Lung microvascular endothelial cell (primary cell): ENCODE data around the gene HSP90AB1. TPM values are rescaled to one million over a fixed set of nuclear protein-coding genes. Genes with fewer than 3 reads are reported as not detected.

ENCODE experiments used
- DNase-seq, 2 donors: peaks; one replicate each; pipeline versions ENCODE4 v3.0.0 to v3.0.0-alpha.2; 2010; ENCODE audit warnings: low read depth in 2 of 2
- total RNA-seq: library from RNA; depleted of rRNA; stranded (reverse); fragments of >200 nt; gene quantifications from 2 replicates; pipeline ENCODE4 v1.2.1, GENCODE V29; 2014

The HSP90AB1 gene
- total RNA-seq, 1 donor from 2014 or later = 317 TPM

DNA sequence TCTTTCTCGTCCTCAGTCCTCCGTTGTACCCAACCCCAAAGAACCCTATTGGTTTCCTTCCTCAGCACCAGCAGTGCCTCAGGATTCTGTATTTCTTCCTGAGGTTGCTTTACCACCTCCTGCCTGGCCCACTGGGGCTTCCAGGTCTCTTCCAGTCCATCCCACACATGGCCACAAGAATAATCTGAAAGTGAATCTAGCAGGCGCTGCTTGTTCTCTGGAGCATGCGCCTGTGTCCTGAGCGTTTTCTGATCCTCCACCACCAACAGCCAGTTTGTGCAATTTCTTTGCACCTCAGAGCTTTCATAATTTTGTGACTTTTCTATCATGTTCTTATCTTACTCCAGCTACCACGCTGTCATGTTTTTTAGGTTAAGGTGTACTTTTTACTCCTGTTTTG, 11.6 kb upstream of the HSP90AB1 start:
- DNase-seq = no peak

DNA sequence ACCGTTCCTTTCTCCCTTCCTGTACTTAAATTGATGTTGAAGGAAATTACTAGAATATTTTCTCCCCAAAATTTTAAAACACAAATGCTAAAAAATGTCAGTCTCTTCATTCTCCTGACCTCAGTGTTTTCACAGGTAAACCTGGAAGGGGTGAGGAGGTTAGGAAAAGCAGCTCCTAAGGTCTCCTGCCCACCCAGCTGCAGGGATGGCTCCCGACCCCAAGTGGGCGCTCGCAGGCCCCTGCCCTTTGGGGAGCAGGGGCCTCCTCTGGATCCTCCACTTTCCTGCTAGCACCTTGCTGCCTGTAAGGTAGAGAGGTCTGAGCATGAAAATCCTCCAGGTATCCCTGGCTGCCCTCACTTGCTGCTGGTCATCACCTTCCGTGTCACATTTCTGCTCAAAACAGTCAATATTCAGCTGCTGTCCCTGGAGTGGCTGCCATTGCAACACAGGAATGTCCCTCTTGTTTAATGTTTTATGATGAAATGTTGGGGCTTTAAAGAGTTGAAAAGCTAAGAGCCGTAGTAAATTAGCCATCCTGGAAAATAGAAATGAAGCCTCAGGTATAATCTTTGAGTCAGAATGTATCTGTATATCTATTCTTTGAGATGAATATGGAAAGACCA, 10.9 kb upstream of the HSP90AB1 start:
- no peak for DNase-seq

DNA sequence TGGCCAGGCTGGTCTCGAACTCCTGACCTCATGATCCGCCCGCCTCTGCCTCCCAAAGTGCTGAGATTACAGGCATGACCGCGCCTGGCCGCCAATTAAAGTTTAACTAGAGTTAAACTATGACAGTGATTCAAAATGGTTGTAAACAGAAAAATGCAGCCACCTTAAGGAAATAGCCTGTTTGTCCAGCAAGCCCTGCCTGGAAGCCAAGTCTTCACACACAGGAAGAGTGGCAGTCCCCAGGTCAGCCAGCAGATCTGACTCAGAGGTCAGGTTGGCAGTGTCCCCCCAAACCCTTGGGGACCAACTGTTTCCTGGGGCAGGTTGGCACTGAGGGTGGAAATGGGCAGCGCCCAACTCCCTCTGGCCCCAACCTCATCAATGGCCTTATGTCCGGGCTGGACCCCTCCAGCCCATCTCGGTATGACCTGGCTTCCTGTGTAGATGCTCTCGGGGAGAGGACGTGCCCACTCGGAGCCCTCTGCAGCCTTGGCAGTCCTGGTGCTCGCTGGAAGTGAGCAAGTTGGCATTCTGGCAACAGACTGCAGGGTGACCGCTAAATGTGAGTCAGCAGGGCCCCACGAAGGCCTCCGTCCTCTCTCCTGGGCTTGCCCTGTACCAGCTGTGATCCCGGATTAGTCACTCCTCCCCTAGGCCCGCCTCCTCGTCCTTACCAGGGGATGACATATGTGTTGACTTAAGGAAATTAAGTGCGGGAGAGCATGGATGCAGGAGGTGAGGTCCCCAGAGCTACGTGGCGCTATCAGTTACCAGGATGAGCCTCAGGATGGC, 9.7 kb upstream of the HSP90AB1 start:
- DNase-seq = peak; percentile 83 to 98

DNA sequence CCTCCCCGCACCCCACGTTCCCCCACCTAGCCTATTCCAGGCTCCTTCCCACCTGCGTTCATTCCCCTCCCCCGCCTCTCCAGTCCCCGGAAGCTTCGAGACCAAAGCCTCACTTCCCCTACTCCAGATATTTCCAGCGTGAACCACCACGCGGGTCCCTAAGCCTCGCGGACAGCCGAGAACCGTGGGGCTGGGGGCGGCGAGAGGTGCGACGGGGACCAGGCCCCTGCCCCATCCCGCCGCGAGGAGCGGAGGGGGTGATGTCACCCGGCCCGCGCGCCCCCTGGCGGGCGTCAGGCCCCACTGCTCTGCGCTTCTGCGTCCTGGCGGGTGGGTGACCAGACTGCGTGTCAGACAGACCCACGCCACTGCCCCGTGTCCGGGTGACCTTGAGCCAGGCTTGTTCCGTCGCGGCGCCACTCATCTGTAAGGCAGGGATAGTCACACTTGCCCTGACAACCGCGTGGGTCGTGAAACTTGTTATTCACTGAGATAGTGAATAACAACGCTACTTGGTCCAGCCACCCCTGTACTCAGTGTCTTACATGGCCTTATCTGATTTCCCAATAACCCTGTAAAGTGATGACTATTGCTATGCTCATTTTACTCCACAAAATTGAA, 9.0 kb upstream of the HSP90AB1 start:
- DNase-seq = peak; percentile 72 to 81

DNA sequence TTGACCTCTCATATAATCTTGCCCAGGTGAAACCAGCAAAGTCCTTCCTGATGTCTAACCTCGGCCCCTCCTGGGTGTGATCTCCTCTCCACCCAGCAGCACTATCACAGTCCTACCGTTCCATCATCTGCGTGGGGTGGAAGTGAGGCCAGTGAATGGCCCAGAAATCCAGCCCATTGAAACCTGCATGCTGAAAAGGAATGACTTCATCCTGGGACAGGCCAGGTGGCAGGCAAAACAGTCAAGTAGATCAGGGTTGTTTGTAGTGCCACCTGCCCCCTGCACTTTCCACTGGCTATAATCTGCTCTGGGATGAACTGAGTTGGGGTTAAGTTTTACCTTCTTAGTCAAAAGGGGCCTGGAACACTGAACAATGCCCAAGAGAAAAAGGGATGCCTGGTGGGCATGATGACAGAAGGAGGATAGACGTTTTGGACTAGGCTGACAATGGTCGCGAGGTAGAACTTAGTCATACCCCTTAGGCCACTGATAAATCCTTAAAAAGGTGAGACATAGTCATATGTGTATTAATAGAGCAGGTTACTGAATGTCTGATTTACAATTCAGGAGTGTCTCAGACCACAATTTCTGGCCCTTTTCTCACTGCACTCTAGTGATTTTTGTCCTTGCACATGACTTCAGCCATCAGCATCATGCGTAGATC, 8.1 kb upstream of the HSP90AB1 start:
- DNase-seq = no peak

DNA sequence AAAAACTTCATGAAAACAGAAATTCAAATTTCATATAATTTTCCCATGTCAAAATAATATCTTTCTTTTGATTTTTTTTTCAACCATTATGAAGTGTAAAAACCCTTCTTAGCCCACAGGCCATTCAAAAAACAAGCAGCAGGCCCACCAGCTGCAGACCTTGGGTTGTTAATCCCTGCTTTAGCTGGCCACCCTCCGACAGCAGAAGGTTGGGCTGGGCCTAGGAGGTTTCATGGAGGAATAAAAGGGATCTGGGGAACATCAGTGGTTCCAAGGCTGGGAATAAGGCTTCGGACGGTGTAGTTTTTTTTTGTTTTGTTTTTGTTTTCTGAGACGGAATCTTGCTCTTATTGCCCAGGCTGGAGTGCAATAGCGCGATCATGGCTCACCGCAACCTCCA, 3.6 kb upstream of the HSP90AB1 start:
- no peak for DNase-seq

DNA sequence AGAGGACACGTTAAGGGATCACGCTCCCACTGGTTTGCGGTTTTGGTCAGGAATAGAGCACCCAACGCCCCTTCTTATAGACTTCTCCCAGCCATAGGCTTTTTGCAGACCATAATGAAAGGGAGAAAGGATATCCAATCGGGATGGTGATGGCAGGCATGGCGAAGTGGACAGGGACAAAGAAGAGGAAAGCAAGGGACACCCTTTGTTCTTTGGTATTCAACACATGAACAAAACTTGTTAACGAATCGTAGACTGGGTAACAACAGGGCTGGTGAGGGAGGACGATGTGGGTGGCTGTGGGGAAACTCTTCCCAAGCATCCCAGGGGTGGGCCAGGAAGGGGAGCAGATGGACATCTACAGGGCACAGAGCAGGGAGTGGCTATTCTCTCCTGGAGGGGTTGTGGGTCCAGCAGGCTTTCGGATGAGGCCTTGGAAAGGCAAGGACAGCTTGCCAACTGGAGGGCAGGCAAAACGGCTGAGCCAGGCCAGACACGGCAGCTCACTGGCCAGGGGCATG, 1.4 kb upstream of the HSP90AB1 start:
- no peak for DNase-seq

DNA sequence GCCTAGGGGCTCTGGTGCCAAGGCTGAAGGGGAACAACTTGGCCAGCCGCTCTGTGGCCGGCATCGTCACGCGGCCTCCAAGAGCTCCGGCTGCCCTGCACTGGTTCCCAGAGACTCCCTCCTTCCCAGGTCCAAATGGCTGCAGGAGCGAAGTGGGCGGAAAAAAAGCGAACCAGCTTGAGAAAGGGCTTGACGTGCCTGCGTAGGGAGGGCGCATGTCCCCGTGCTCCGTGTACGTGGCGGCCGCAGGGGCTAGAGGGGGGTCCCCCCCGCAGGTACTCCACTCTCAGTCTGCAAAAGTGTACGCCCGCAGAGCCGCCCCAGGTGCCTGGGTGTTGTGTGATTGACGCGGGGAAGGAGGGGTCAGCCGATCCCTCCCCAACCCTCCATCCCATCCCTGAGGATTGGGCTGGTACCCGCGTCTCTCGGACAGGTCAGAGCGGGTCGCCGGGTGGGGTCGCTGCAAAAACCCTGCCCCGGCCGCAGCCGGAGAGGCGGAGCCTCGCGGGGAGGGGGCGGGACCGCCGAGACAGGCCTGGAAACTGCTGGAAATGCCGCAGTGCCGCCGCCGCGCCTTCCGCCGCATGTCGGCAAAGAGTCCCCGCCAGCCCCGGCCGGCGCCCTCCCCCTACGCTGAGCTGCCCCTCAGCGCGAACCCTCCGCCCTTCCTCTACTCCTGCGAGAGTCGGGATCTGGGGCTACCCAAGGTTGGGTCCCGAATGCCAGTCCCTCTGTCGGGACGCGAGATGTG, 814 bp upstream of the HSP90AB1 start:
- peak; percentile 84 to 93 for DNase-seq

DNA sequence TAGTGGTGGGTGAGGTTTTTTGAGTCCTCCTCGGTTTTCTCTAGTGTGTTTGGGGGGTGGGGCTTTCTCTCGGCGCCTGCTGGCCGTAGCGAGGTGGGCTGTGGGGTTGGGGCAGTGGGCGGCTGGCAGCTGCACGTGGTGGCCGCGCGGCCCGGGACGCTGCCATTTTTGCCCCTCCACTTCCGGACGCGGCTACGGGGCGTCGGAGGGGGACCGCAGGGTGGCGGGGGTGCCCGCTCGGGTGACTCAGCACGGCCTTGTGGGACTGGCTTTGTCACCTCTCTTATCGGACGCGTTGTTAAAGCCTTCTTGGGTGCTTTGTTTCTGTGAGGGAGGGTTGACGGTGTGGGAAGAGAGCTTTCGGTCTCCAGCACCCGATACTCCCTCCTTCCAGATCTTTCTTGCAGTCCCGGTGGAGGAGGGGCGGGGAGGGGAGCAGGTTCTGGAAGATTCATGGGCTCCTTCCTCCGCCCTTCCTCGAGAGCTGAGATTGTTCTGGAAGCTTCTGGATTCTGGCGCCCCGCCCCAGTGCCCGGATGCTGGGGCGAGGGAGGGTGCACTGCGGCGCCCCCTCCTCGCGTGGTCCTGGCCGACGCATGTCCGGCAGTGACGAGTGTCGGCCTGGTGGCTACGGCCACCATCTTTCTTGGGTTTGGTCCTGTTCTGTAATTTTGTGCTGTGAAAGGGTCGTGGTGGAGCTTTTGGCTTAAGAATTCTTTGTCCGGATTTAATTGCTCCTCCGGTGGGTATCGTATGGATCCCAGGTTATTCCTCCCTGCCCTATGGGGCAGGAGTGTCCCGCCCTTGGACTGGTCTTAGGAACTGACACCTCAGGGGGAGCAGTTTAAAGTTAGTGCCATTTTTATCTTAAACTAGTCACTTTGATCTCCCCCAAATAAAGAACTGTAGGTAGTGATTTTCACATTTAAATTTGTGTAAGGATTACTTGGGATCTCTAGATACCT, 719 bp downstream of the HSP90AB1 start:
- peak; percentile 75 to 78 for DNase-seq

DNA sequence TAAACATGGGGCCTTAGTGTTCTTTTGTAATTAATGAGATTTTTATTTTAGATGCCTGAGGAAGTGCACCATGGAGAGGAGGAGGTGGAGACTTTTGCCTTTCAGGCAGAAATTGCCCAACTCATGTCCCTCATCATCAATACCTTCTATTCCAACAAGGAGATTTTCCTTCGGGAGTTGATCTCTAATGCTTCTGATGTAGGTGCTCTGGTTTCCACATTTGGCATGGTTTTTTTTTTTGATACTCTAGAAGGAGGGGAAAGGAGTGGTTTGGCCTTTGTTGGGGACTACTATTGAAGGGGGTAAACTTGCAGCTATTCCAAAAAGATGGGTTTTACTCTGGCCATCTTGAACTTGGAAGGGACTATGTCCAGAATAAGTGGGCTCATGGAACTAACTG, 1.7 kb downstream of the HSP90AB1 start:
- DNase-seq = no peak

DNA sequence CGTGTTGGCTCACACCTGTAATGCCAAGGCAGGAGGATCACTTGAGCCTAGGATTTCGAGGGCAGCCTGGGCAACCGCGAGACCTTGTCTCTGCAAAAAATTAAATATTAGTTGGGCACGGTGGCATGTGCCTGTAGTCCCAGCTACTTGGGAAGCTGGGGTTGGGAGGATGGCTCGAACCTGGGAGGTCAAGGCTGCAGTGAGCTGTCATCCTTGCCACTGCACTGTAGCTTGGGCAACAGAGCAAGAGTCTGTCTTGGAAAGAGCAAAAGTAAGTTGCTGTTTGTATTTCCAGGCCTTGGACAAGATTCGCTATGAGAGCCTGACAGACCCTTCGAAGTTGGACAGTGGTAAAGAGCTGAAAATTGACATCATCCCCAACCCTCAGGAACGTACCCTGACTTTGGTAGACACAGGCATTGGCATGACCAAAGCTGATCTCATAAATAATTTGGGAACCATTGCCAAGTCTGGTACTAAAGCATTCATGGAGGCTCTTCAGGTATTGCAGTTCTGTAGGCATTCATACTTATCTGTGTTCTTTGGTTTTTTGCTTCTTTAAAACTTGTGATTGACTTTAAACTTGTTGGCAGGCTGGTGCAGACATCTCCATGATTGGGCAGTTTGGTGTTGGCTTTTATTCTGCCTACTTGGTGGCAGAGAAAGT, 2.3 kb downstream of the HSP90AB1 start:
- DNase-seq = no peak

DNA sequence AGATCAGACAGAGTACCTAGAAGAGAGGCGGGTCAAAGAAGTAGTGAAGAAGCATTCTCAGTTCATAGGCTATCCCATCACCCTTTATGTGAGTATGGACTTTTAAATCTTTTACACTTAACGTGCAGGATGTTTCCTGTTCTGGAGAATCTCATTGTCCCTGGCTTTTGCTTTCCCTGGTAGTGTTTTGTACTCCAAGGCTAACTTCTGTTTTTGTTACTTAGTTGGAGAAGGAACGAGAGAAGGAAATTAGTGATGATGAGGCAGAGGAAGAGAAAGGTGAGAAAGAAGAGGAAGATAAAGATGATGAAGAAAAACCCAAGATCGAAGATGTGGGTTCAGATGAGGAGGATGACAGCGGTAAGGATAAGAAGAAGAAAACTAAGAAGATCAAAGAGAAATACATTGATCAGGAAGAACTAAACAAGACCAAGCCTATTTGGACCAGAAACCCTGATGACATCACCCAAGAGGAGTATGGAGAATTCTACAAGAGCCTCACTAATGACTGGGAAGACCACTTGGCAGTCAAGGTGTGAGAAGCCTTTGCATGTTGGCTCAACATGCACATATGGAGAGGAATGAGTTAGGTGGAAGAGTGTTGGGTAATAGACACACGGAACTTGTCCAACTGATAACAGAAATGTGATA, 3.3 kb downstream of the HSP90AB1 start:
- no peak for DNase-seq

DNA sequence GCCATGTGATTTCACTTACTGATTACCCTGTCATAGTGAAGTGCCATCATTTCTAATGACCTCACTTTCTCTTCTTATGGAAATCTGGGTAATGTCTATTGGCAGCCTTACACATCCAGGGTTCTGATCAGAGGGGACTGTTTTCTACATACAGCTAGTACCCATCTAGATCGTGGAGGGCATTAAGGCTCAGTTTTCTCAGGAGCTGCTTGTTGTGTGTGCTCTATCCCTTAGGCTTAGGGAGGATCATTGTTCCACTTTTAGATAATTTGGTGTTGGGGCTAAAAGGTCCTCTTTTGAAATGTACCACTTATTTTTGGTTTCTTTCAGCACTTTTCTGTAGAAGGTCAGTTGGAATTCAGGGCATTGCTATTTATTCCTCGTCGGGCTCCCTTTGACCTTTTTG, 3.8 kb downstream of the HSP90AB1 start:
- no peak for DNase-seq

DNA sequence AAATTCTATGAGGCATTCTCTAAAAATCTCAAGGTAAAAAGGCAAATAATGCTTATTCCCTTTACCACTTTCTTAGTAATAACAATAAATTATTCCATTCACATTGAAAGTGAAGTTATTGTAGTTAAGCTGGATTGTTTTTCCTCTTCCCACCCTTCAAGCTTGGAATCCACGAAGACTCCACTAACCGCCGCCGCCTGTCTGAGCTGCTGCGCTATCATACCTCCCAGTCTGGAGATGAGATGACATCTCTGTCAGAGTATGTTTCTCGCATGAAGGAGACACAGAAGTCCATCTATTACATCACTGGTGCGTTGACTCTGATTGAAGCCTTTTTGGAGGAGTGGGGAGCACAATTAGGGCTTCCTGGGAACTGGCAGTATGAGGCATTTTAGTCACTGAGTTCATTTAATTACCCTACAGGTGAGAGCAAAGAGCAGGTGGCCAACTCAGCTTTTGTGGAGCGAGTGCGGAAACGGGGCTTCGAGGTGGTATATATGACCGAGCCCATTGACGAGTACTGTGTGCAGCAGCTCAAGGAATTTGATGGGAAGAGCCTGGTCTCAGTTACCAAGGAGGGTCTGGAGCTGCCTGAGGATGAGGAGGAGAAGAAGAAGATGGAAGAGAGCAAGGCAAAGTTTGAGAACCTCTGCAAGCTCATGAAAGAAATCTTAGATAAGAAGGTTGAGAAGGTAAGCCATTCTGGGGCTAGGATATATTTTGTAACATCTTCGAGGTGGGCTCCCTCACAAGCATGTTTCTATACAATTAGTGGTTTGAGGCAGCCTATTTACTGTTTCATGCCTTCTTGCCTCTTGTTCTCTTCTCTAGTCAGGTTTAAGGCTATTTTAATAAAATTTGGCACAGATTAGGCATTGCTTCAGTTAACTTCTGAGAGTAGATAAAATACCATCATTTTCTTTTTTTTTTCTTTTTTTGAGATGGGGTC, 4.9 kb downstream of the HSP90AB1 start:
- no peak for DNase-seq

DNA sequence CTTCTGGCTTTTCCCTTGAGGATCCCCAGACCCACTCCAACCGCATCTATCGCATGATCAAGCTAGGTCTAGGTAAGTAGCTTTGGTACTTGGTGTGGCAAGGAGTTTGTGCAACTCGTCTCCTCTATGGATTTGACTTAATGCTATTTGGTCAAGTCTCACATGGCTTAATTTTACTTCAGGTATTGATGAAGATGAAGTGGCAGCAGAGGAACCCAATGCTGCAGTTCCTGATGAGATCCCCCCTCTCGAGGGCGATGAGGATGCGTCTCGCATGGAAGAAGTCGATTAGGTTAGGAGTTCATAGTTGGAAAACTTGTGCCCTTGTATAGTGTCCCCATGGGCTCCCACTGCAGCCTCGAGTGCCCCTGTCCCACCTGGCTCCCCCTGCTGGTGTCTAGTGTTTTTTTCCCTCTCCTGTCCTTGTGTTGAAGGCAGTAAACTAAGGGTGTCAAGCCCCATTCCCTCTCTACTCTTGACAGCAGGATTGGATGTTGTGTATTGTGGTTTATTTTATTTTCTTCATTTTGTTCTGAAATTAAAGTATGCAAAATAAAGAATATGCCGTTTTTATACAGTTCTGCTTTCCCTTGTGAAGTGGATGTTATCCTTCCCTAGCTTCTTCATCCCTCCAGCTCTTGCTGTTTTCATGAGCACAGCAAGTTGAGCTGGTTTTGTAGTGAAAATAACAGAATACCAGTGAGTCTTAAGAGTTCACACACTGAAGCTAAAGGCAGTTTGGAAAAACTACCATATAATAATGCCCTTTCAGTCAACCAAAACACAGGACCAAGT, 6.6 kb downstream of the HSP90AB1 start:
- peak; percentile 43 to 58 for DNase-seq

DNA sequence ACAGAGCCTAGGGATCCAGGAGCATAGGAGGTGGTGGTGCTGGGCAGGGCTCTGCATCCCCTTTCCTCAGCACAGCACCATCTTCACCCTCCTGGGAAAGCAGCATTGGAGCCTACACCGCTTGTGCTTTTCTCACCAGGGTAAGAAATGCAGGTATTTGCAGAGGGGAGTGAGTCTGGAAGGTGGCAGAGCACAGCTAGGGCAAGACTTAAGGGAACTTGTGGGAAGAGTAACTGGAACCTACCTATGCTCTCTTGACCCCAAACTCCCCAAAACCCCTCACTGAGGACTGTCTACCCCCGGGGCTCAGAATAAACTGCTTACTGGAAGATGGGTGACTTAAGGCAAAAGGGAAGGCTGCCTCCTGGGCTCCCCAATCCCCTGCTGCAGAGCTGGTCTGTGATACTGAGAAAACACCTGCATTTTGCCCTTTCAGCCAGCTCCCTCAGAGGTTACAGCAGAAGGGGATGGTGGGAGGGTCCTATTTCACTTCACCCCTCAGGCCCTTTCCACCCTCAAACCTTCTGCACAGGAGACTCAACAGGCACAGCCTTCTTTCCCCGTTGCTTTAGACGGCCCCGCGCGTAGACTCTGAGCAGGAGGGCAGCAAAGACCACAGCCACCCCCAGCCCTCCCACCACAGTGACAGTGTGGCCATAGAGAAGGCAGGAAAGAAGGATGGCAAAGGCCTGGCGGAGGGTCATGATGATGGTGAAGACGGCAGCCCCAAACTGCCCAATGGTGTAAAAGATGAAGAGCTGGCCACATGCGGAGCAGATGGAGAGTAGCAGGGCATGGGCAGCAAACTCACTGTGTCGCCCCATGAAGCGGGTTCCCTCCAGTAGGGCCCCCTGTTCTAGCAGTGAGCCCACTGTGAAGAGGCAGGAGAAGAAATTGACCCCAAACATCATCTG, 7.5 kb downstream of the HSP90AB1 start:
- no peak for DNase-seq
